HTERT RPE-1 (cell line): Measurements from ENCODE around the gene GATAD1.
"Not testable (repeated sequence)": the region's sequence is repeated elsewhere in the genome, so short reads cannot be mapped to it uniquely, and the experiment has no call there.

ENCODE experiments used
- in situ Hi-C: fragments of 300-500 bp; cut with MboI; formaldehyde crosslinking; loops from 4 replicates; pipeline ENCODE4 v1.14.3; 2020; ENCODE audit warnings: low sequenced_read_pairs

Gene GATAD1

GRCh38 chr7:92436612-92437445, 10.5 kb upstream of the GATAD1 start:
- in situ Hi-C loops = no loop called here

GRCh38 chr7:92437956-92438491, 9.3 kb upstream of the GATAD1 start:
- in situ Hi-C loops = no loop called here

DNA sequence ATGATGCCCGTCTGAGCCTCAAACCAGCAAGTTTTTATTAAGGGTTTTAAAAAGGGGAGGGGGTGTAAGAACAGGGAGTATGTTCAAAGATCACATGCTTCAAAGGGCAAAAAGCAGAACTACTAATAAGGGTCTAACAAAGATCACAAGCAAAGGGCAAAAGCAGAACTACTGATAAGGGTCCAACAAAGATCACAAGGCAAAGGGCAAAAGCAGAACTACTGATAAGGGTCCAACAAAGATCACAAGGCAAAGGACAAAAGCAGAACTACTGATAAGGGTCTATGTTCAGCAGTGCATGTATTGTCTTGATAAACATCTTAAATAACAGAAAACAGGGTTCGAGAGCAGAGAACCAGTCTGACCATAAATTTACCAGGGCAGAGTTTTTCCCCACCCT, 4.6 kb upstream of the GATAD1 start:
- in situ Hi-C loops = not testable (repeated sequence)

- in situ Hi-C loops = no loop called here
Observed at GRCh38 chr7:92446869-92447344, 375 bp upstream of the GATAD1 start.

DNA sequence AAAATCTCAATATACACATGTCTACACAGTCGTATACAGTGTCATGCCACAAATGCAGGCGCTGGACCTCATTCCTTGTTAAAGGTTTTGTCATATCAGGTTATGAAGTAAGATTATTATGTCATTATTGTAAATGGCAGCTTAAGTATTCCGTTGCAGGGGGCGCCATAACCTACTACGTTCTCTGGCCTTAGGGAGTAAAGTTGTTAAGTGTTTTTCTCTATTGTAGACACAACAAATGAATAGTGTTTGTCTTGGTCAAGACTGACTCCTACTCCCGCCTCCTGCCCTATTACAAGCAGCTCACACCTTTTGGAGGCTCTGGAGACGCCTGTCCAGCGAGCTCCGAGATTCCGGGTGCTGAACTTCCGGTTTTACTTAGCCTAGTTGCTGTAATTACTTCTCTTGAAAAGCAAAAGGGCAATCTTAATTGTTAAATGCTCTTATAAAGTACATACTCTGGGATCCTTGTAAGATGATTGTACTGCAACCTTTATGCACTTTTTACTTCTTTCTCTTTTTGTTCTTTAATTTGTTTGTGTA, 994 bp downstream of the GATAD1 start:
- in situ Hi-C loops = no loop called here

GRCh38 chr7:92451645-92452044, 4.4 kb downstream of the GATAD1 start:
- in situ Hi-C loops = no loop called here

DNA sequence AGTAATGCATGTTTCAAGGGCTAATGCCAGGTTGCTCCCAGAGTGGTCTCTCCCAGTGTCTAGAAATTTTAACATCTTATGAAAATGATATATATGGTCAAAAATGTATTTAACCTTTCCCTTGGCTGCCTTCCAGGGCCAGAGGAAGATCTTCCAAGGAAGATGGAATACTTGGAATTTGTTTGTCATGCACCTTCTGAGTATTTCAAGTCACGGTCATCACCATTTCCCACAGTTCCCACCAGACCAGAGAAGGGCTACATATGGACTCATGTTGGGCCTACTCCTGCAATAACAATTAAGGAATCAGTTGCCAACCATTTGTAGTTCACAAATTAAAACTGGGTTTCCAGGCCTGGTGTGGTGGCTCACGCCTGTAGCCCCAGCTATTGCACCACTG, 9.0 kb downstream of the GATAD1 start:
- in situ Hi-C loops = no loop called here

GRCh38 chr7:92460109-92460508, 12.8 kb downstream of the GATAD1 start:
- in situ Hi-C loops = no loop called here

DNA sequence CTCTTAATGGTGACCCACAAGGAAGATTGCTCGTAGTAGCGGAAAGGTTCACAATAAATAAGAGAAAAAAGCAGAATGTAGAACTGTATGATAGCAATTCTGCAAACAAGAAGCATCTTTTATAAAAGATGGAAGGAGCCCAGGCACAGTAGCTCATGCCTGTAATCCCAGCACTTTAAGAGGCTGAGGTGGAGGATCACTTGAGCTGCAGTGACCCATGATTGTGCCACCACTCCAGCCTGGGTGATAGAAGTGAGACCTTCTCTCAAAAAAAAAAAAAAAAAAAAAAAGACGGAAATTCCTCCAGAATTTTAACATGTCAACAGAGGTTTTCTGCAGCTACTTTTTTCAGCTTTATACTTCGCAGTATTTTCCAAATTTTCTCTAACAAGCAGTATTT, 13.2 kb downstream of the GATAD1 start:
- in situ Hi-C loops = no loop called here

DNA sequence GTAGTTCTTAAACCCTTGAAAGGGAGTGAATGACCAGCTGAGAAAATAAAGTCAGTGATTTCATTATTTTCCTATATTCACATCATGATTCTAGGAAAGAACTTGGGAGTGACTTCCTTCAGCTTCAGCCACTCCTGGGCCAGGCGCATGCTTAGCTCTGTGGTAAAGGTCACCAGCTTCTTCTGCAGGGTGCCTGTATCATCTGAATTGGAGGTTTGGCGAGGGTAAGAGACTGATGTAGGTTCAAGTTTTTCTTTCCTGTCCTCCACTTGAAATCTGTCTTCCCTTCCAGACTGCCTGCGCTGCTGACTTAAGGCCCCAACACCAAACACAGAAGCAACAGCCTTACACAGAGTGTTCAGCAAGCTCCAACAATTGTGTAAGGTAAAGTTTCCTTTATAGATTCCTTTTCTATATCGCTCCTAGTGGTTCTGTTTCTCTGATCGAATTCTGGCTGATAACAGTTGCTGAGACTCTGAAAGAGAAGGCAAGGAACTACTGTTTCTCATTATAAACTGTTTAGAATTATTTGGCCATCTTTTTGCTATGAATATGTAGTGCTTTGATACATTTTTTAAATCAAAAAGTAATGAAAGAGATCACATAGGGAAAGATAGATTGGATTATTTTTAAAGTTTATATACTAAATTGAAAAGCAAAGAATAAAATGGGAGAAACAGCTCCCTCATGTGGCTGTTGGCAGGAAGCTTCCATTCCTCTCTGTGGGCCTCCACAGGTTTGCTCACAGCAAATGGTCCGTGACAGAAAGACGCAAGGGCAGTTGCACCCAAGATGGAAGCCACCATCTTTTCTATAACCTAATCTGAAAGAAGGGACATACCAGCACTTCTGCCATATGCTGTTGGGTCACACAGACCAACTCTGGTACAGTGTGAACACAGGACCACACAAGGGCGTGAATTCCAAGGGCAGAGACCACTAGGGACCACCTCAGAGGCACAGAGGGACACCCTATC, 14.0 kb downstream of the GATAD1 start:
- in situ Hi-C loops = no loop called here

GRCh38 chr7:92462560-92462959, 15.3 kb downstream of the GATAD1 start:
- in situ Hi-C loops = no loop called here

DNA sequence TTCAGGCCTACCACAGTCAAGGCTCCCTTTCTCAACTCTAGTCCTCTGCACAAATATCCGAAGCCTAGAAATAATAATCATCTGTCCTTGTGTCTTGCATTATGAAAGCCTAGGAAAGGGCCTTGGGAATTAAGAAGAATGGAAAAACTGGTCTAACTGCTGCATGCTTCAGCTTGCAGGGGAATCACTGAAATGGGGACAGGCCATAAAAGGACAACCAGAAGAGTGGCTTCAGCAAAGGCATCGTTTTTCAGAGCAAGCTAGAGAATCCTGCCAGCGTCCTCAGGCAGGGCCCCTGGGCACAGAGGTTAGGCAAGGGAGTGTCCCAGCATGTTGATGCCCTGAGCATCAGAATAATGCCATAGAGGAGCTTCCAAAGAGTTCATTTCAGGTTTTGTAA, 17.2 kb downstream of the GATAD1 start:
- in situ Hi-C loops = no loop called here

DNA sequence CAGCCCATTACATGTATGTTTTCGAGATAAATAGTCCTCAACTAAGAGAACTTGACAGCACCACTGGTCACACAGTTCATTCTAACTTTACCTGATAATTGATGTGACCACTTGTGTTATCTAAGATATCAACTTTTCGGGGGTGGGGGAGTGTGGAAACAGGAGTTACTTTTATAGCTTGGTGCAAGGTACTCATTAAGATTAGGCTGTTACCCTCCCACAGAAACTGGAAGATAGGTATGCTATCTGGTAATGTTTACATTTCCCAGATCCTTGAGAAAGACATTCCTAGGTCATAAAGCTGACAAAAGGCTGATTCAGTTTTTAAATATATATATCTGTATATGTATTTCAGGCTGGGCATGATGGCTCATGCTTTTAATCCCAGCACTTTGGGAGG, 19.4 kb downstream of the GATAD1 start:
- in situ Hi-C loops = no loop called here

DNA sequence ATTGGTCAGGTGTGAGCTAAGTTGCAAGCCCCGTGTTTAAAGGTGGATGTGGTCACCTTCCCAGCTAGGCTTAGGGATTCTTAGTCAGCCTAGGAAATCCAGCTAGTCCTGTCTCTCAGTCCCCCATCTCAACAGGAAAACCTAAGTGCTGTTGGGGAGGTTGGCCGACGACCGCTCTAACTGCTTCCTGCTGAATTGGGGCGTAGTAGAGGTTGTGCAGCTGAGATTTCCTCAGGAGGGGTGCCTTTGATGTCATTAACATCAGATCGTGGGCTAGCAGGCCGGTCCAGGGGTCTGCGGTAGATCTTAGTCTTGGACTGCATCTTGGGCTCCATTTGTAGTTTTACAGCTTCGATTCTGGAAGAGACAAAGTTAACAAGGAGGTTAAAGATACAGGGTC, 21.3 kb downstream of the GATAD1 start:
- in situ Hi-C loops = not testable (repeated sequence)

- in situ Hi-C loops = not testable (repeated sequence)
Observed at GRCh38 chr7:92473989-92474388, 26.7 kb downstream of the GATAD1 start.

DNA sequence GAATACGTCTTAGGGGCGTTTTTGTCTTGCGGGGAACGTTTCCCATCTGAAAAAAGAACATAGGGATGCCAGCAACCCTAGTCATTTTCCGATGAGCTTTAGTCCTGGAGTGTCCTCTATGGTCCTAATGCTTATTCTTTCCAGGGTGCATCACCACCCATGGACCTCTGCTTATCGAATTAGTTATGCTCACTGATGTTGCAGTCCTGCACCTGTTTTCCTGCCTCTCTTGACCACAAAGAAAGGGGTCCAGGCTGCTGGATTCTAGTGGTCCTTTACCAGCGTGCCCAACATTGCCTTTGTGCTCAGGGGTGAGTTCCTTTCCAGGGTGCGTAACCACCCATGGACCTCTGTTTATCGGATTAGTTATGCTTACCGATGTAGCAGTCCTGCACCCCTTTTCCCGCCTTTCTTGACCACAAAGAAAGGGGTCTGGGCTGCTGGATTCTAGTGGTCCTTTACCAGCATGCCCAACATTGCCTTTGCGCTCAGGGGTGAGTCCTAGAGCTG, 28.0 kb downstream of the GATAD1 start:
- in situ Hi-C loops = not testable (repeated sequence)

DNA sequence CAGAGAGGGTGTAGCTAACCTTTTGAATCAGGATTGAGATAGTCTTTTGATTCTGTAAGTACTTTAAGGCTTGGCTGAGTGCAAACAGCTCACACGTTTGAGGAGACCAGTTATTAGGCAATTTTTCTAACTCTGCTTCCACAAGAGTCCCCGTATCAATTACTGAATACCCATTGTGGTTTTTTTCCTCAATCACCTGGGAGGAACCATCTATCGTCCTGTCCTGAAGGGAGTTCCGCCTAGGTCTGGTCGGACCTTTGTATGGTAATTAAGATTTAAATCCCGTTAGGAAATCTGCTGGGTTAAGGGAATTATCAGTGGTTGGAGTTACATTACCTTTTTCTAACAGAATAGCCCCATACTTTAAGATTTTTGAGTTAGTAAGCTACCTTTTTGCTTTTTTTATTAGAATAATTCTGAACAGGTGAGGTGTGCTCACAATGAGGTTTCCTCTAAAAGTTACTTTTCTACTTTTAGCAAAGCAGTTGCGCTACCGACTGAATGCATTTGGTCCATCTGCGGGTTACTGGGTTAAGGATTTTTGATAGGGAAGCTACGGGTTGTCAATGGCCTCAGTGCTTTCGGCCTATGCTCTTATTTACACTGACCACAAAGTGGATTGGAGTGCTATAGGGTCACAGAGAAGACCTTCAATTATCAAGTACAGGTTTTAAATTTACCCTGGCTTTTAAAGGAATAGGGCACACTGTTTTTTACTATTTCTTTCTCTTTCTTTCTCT, 28.7 kb downstream of the GATAD1 start:
- in situ Hi-C loops = not testable (repeated sequence)

DNA sequence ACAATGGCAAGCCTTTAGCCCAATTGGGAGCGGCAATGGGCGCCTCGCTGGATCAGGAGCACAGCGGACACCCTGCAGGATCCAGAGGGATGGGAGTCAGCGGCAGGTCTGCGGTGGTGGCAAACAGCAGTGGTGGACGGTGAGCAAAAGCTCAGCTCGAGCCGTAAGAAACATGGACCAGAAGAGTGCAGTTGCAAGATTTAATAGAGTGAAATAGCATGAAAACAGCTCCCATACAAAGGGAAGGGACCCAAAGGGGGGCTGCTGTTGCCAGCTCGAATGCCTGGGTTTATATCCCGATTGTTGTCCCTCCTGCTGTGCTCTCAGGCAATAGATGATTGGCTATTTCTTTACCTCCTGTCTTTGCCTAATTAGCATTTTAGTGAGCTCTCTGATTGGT, 30.4 kb downstream of the GATAD1 start, which contains the start of gene ERVW-1:
TSS of gene ERVW-1 (minus strand) at position 266 of the 400 bp plus-strand sequence. CDS start 7,565 bp downstream, outside the sequence.
- in situ Hi-C loops = not testable (repeated sequence)

GRCh38 chr7:92478095-92478494, 30.8 kb downstream of the GATAD1 start:
- in situ Hi-C loops = no loop called here

GRCh38 chr7:92478711-92479110, 31.4 kb downstream of the GATAD1 start:
- in situ Hi-C loops = no loop called here
